K562 (cell line): Measurements from ENCODE around the gene FOXI1. TPM values are rescaled to one million over a fixed set of nuclear protein-coding genes. Genes with fewer than 3 reads are reported as not detected.

Experiments used
- EWSR1 ChIP-seq: fragments of 450-650 bp; IDR thresholded peaks from 2 replicates; pipeline ENCODE4 v1.6.1; 2018; ENCODE audit warnings: borderline replicate concordance, mild to moderate bottlenecking, low read depth, moderate library complexity; ENCODE audit not compliant: partially characterized antibody
- MTA3 ChIP-seq: fragments of 450-650 bp; formaldehyde crosslinking; IDR thresholded peaks from 2 replicates; pipeline ENCODE4 v1.6.1; 2017; ENCODE audit warnings: mild to moderate bottlenecking, borderline replicate concordance
- POU5F1 ChIP-seq: fragments of 150-350 bp; IDR thresholded peaks from 2 replicates; pipeline ENCODE4 v1.6.1; 2014; ENCODE audit warnings: borderline replicate concordance, low read length, low read depth, mild to moderate bottlenecking; ENCODE audit not compliant: partially characterized antibody
- RFX5 ChIP-seq: IDR thresholded peaks from 2 replicates; pipeline ENCODE4 v1.6.1; 2011; ENCODE audit warnings: low read depth, mild to moderate bottlenecking, improper control_type of control experiment, low read length
- polyA plus RNA-seq, 8 experiments: library from polyadenylated mRNA; depleted of rRNA in 4 of 8; stranded (reverse) in 5 of 8; unstranded in 3 of 8; fragments of >200 nt; fragmentation: Nextera tagmentation in 2 of 8; fragmentation: Illumina TruSeq in 1 of 8; extraction: Ambion mirVana in 2 of 8; extraction: Trizol in 1 of 8; gene quantifications; 2 replicates each; pipeline versions ENCODE4 v1.2.1 to v1.2.3, GENCODE V29; 2011 to 2014; ENCODE audit warnings: inconsistent platforms in 1 of 8, missing spikeins in 1 of 8
- total RNA-seq, 7 experiments: library from RNA; depleted of rRNA in 6 of 7; stranded (reverse); fragments of >200 nt in 6 of 7; fragmentation: Illumina TruSeq in 2 of 7; extraction: Trizol in 2 of 7; gene quantifications; 2 replicates each; pipeline versions ENCODE4 v1.2.1 to v1.2.3, GENCODE V29; 2011 to 2021; ENCODE audit warnings: low replicate concordance in 1 of 7
- TF ChIP-seq, protein P1 (sequence below), 3 experiments: fragments of 200-800 bp in 1 of 3; fragments of 250-450 bp in 1 of 3; fragments of 450-650 bp in 1 of 3; sonication (Bioruptor Pico) in 1 of 3; sonication (Bioruptor generic) in 1 of 3; formaldehyde crosslinking in 1 of 3; IDR thresholded peaks; 2 replicates each; pipeline versions ENCODE4 v1.6.1 to v1.8.0; 2016 to 2022; ENCODE audit warnings: mild to moderate bottlenecking in 2 of 3, missing genetic modification characterization in 2 of 3, missing compliant biosample characterization in 1 of 3, moderate library complexity in 1 of 3

The FOXI1 gene
- total and polyA plus RNA-seq, 9 of the 15 experiments (the other 6 are each of a cell fraction or from before 2014, with no cell fraction given): not detected

DNA sequence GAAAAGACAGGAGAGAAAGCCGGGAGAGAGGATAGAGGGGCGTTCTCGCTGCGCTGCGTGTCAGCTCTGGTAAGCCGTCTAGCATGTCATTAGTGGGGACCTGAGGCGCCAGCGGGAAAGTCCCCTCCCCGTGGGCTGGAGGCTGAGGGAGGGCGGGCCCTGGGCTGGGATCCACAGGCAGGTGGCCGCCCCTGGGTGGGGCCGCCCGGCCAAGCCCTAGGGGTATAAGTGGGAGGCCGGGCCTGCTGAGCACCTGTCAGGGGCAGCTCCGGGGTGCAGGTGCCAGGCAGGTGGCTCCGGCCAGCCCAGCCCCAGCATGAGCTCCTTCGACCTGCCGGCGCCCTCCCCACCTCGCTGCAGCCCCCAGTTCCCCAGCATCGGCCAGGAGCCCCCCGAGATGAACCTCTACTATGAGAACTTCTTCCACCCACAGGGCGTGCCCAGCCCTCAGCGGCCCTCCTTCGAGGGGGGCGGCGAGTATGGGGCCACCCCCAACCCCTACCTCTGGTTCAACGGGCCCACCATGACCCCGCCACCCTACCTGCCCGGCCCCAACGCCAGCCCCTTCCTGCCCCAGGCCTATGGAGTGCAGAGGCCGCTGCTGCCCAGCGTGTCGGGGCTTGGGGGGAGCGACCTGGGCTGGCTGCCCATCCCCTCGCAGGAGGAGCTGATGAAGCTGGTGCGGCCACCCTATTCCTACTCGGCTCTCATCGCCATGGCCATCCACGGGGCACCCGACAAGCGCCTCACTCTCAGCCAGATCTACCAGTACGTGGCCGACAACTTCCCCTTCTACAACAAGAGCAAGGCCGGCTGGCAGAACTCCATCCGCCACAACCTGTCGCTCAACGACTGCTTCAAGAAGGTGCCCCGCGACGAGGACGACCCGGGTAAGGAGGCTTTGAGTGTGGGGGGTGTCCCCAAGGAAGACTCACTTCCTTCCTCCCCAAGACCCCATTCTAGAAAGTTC is at the start of gene FOXI1 (continued):
- TF ChIP-seq, protein P1, sequence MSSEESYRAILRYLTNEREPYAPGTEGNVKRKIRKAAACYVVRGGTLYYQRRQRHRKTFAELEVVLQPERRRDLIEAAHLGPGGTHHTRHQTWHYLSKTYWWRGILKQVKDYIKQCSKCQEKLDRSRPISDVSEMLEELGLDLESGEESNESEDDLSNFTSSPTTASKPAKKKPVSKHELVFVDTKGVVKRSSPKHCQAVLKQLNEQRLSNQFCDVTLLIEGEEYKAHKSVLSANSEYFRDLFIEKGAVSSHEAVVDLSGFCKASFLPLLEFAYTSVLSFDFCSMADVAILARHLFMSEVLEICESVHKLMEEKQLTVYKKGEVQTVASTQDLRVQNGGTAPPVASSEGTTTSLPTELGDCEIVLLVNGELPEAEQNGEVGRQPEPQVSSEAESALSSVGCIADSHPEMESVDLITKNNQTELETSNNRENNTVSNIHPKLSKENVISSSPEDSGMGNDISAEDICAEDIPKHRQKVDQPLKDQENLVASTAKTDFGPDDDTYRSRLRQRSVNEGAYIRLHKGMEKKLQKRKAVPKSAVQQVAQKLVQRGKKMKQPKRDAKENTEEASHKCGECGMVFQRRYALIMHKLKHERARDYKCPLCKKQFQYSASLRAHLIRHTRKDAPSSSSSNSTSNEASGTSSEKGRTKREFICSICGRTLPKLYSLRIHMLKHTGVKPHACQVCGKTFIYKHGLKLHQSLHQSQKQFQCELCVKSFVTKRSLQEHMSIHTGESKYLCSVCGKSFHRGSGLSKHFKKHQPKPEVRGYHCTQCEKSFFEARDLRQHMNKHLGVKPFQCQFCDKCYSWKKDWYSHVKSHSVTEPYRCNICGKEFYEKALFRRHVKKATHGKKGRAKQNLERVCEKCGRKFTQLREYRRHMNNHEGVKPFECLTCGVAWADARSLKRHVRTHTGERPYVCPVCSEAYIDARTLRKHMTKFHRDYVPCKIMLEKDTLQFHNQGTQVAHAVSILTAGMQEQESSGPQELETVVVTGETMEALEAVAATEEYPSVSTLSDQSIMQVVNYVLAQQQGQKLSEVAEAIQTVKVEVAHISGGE (CRISPR knock-in tag; IDR thresholded peaks at IDR 0.05): no peak
- TF ChIP-seq RFX5 (no peak), MTA3 (no peak), POU5F1 (no peak), EWSR1 (no peak)
